ENCODE data around the gene FIGNL1. TPM values are rescaled to one million over a fixed set of nuclear protein-coding genes. Genes with fewer than 3 reads are reported as not detected.

Gene FIGNL1
- total RNA-seq, 1 experiment from 2014 or later, result 6.4 TPM

- TF ChIP-seq, protein P1, sequence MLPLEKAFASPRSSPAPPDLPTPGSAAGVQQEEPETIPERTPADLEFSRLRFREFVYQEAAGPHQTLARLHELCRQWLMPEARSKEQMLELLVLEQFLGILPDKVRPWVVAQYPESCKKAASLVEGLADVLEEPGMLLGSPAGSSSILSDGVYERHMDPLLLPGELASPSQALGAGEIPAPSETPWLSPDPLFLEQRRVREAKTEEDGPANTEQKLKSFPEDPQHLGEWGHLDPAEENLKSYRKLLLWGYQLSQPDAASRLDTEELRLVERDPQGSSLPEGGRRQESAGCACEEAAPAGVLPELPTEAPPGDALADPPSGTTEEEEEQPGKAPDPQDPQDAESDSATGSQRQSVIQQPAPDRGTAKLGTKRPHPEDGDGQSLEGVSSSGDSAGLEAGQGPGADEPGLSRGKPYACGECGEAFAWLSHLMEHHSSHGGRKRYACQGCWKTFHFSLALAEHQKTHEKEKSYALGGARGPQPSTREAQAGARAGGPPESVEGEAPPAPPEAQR (CRISPR knock-in tag; IDR thresholded peaks at IDR 0.05), result no peak
- TF ChIP-seq CDX4 (CRISPR knock-in tag; IDR thresholded peaks at IDR 0.05; ENCODE audit: borderline replicate concordance) (no peak), JAZF1 (CRISPR knock-in tag; IDR thresholded peaks at IDR 0.05) (no peak), ZNF671 (CRISPR knock-in tag; IDR thresholded peaks at IDR 0.05) (no peak), NR1H2 (CRISPR knock-in tag; IDR thresholded peaks at IDR 0.05) (no peak), ZNF121 (CRISPR knock-in tag; IDR thresholded peaks at IDR 0.05) (no peak), HMGA2 (CRISPR knock-in tag; IDR thresholded peaks at IDR 0.05) (no peak), TP53 (CRISPR knock-in tag; IDR thresholded peaks at IDR 0.05) (no peak), ZNF281 (CRISPR knock-in tag; IDR thresholded peaks at IDR 0.05) (no peak)
- TF ChIP-seq, protein P2, sequence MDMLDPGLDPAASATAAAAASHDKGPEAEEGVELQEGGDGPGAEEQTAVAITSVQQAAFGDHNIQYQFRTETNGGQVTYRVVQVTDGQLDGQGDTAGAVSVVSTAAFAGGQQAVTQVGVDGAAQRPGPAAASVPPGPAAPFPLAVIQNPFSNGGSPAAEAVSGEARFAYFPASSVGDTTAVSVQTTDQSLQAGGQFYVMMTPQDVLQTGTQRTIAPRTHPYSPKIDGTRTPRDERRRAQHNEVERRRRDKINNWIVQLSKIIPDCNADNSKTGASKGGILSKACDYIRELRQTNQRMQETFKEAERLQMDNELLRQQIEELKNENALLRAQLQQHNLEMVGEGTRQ (CRISPR knock-in tag; IDR thresholded peaks at IDR 0.05), result no peak
- TF ChIP-seq, protein P3, sequence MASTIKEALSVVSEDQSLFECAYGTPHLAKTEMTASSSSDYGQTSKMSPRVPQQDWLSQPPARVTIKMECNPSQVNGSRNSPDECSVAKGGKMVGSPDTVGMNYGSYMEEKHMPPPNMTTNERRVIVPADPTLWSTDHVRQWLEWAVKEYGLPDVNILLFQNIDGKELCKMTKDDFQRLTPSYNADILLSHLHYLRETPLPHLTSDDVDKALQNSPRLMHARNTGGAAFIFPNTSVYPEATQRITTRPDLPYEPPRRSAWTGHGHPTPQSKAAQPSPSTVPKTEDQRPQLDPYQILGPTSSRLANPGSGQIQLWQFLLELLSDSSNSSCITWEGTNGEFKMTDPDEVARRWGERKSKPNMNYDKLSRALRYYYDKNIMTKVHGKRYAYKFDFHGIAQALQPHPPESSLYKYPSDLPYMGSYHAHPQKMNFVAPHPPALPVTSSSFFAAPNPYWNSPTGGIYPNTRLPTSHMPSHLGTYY (CRISPR knock-in tag; IDR thresholded peaks at IDR 0.05), result no peak
These were observed 40.0 kb downstream of the FIGNL1 start (continued) for GRCh38 chr7:50409856-50410745.

GRCh38 chr7:50406935-50407334 lies 43.2 kb downstream of the FIGNL1 start:
- ATAC-seq, result no peak
- CTCF ChIA-PET, result interaction anchor here (3.4 kb wide), 1 partner anchor 10 kb away, joined by 18 read pairs; no protein-coding TSS in a partner anchor
- no peak for TF ChIP-seq E2F4 (CRISPR knock-in tag; IDR thresholded peaks at IDR 0.05; ENCODE audit: borderline replicate concordance, low read depth)
- TF ChIP-seq ZMAT4 (CRISPR knock-in tag; IDR thresholded peaks at IDR 0.05), result no peak
- TF ChIP-seq CBFB (CRISPR knock-in tag; IDR thresholded peaks at IDR 0.05; ENCODE audit: low read depth), result no peak
- TF ChIP-seq TEAD4 (CRISPR knock-in tag; IDR thresholded peaks at IDR 0.05), result no peak
- TF ChIP-seq CTCF (IDR thresholded peaks at IDR 0.05), result no peak
- no peak for TF ChIP-seq MYBL2 (CRISPR knock-in tag; IDR thresholded peaks at IDR 0.05)
- no peak for TF ChIP-seq NR2C2 (CRISPR knock-in tag; IDR thresholded peaks at IDR 0.05)
- TF ChIP-seq ESRRA (CRISPR knock-in tag; IDR thresholded peaks at IDR 0.05; ENCODE audit: borderline replicate concordance), result no peak
- TF ChIP-seq, protein P4, sequence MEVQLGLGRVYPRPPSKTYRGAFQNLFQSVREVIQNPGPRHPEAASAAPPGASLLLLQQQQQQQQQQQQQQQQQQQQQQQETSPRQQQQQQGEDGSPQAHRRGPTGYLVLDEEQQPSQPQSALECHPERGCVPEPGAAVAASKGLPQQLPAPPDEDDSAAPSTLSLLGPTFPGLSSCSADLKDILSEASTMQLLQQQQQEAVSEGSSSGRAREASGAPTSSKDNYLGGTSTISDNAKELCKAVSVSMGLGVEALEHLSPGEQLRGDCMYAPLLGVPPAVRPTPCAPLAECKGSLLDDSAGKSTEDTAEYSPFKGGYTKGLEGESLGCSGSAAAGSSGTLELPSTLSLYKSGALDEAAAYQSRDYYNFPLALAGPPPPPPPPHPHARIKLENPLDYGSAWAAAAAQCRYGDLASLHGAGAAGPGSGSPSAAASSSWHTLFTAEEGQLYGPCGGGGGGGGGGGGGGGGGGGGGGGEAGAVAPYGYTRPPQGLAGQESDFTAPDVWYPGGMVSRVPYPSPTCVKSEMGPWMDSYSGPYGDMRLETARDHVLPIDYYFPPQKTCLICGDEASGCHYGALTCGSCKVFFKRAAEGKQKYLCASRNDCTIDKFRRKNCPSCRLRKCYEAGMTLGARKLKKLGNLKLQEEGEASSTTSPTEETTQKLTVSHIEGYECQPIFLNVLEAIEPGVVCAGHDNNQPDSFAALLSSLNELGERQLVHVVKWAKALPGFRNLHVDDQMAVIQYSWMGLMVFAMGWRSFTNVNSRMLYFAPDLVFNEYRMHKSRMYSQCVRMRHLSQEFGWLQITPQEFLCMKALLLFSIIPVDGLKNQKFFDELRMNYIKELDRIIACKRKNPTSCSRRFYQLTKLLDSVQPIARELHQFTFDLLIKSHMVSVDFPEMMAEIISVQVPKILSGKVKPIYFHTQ (CRISPR knock-in tag; IDR thresholded peaks at IDR 0.05), result no peak
- TF ChIP-seq KAT7 (CRISPR knock-in tag; IDR thresholded peaks at IDR 0.05; ENCODE audit: borderline replicate concordance), result no peak

More at GRCh38 chr7:50406935-50407334, 43.2 kb downstream of the FIGNL1 start:
- POLR2A ChIA-PET, result no interaction called here
- H3K27ac Mint-ChIP-seq, result no peak overlapping the region
- H3K9me3 Mint-ChIP-seq, result no peaks in the 10 kb centered on the region
- no peaks in the 10 kb centered on the region for H3K36me3 Mint-ChIP-seq
- H3K27me3 Mint-ChIP-seq (ENCODE audit: low read depth), result no peaks in the 10 kb centered on the region
- DNase-seq (ENCODE audit: low spot score), result no peak
- H3K4me1 Mint-ChIP-seq, result no peaks in the 10 kb centered on the region
- no peak overlapping the region for H3K4me3 Mint-ChIP-seq

Measured in WTC11 (cell line).